Muscle layer of duodenum (tissue), 2 donors: Measurements from ENCODE around the gene SNTA1.
"Not testable (repeated sequence)": the region's sequence is repeated elsewhere in the genome, so short reads cannot be mapped to it uniquely, and the experiment has no call there.

Source experiments
- H3K27ac ChIP-seq: one replicate; pipeline ENCODE4 v1.7.0; 2013; ENCODE audit warnings: mild to moderate bottlenecking, low read length
- H3K27me3 ChIP-seq: one replicate; pipeline ENCODE4 v1.7.0; 2013; ENCODE audit warnings: low read depth, mild to moderate bottlenecking, control low read depth, low read length
- H3K36me3 ChIP-seq, 2 donors: one replicate each; pipeline ENCODE4 v1.7.0; 2013; ENCODE audit warnings: low read length in 2 of 2, control low read depth in 1 of 2, mild to moderate bottlenecking in 1 of 2; ENCODE audit not compliant: insufficient read depth in 2 of 2, control insufficient read depth in 1 of 2
- H3K4me1 ChIP-seq, 2 donors: one replicate each; pipeline ENCODE4 v1.7.0; 2013; ENCODE audit warnings: low read length in 2 of 2, mild to moderate bottlenecking in 2 of 2, control low read depth in 1 of 2, moderate library complexity in 1 of 2; ENCODE audit not compliant: insufficient read depth in 2 of 2, control insufficient read depth in 1 of 2
- H3K4me3 ChIP-seq, 2 donors: one replicate each; pipeline ENCODE4 v1.7.0; 2013; ENCODE audit warnings: low read length in 2 of 2, low read depth in 1 of 2, mild to moderate bottlenecking in 1 of 2
- H3K9me3 ChIP-seq, 2 donors: one replicate each; pipeline ENCODE4 v1.7.0; 2013; ENCODE audit warnings: low read length in 2 of 2, control low read depth in 1 of 2, mild to moderate bottlenecking in 1 of 2; ENCODE audit not compliant: control insufficient read depth in 1 of 2
- donor health status: healthy.

Gene SNTA1

DNA sequence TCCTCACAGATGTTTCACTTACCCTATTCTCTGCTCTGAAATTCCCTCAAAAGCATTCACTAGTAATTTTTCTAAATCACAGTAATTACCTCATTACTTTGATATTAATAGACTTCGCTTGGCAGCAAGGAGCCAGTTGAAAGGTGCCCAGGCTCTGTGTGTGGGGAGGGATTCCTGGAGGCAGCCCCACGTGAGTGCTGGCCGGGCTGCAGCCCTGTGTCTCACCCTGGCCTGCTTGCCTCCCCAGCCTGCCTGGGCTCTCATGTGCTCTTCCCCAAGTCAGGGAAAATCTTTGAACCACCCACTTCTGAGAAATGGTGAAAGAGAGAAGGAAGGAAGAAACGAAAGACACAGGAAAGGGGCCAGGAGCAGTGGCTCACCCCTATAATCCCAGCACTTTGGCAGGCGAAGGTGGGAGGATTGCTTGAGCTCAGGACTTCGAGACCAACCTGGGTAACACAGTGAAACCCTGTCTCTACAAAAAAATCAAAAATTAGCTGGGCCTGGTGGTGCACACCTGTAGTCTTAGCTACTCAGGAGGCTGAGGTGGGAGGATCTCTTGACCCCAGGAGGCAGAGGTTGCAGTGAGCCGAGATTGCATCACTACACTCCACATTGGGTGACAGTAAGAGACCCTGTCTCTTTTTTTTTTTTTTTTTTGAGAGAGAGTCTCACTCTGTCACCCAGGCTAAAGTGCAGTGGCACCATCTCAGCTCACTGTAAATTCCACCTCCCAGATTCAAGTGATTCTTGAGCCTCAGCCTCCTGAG, 20.0 kb upstream of the SNTA1 start:
- Histone ChIP-seq H3K36me3 (no peaks in the 10 kb centered on the region), H3K27me3 (no peaks in the 10 kb centered on the region), H3K9me3 (no peaks in the 10 kb centered on the region), H3K4me1 (peaks cover 0 to 5% of the 10 kb centered on the region in 2 donors), H3K27ac (no peak overlapping the region), H3K4me3 (no peak overlapping the region)

DNA sequence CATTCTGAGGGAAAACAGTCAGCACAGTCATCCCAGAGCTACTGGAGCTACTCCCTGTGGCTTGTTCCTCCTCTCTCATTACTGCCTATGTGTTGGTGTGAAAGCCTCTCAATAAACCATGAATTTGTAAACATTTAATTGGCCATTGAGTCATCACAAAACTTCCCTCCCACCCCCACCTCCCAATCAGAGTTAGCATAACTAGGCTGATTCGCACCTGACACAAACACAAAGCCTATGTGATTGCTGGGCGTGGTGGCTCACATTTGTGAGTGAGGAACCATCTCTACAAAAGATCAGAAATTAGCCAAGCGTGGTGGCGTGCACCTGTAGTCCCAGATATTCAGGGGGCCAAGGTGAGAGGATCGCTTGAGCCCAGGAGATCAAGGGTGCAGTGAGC, 17.1 kb upstream of the SNTA1 start:
- no peak overlapping the region for H3K4me3 ChIP-seq
- H3K9me3 ChIP-seq = no peaks in the 10 kb centered on the region
- H3K36me3 ChIP-seq = no peaks in the 10 kb centered on the region
- H3K27ac ChIP-seq = no peak overlapping the region
- H3K4me1 ChIP-seq = peaks cover 0 to 5% of the 10 kb centered on the region in 2 donors
- H3K27me3 ChIP-seq = no peaks in the 10 kb centered on the region

DNA sequence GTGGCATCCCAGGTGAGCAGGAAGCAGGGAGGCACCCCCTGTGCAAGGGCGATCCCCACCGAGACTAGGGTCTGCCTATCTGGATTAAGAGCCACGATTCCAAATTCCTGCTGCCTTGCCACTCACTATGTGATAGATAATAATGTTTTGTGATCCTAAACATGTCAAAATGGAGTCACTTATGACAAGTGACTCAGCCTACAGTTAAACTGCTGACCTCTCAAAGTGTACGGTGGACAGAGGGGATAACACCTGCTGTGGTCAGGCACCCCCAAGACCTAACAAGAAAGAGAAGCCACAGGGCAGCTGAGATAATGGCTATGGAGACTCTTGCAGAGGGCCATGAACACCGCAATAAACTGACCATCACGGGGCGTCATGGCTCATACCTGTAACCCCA, 16.0 kb upstream of the SNTA1 start:
- H3K4me3 ChIP-seq = no peak overlapping the region
- no peak overlapping the region for H3K27ac ChIP-seq
- no peaks in the 10 kb centered on the region for H3K9me3 ChIP-seq
- H3K36me3 ChIP-seq = no peaks in the 10 kb centered on the region
- H3K27me3 ChIP-seq = no peaks in the 10 kb centered on the region
- peaks cover 0 to 5% of the 10 kb centered on the region in 2 donors for H3K4me1 ChIP-seq

DNA sequence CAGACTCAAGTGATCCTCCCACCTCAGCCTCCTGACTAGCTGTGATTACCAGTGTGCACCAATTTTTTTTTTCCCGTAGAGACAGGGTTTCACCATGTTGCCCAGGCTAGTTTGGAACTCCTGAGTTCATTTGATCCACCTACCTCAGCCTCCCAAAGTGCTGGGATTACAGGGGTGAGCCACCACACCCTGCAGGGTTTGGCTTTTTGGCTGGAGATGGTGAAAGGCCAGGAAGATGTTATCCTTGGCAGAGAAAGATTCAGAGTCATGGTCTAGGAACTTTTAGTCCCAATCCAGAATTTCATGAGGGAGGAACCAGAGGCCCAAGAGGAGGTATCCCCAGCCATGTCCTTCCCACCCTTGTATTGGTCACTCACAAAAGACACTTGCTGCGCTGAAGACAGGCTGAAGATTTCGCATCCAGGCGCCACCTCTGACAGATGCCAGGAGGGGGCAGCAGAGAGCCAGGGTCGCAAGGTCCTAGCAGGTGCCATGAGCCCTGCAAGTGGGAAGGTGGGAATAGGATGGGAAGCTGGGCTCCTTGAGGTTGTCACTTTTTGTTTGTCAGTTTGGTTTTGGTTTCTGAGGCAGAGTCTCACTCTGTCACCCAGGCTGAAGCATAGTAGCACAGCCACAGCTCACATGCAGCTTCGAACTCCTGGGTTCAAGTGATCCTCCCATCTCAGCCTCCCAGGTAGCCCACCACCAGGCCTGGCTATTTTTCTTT, 13.5 kb upstream of the SNTA1 start:
- H3K9me3 ChIP-seq, H3K36me3 ChIP-seq, H3K4me1 ChIP-seq, H3K27me3 ChIP-seq, H3K27ac ChIP-seq, H3K4me3 ChIP-seq: not testable (repeated sequence)

DNA sequence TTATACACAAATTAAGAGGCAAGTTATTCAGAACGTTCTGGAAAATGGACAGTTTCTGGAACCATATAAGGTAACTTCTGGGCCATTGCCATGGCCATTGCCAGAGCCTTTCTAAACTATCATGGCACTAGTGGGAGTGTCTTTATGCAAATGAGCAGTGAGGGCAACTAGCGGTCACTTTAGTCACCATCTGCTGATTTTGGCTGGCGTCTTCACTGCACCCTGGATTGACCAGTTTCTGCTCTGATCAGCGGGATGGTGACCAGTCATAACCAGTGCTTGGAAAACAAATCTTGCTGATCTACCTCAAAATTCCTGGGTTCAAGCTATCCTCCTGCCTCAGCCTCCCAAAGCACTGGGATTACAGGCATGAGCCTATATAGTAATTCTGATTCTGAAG, 7.3 kb upstream of the SNTA1 start:
- Histone ChIP-seq H3K4me1 (no peaks in the 10 kb centered on the region), H3K36me3 (no peaks in the 10 kb centered on the region), H3K27ac (no peak overlapping the region), H3K9me3 (no peaks in the 10 kb centered on the region), H3K27me3 (no peaks in the 10 kb centered on the region), H3K4me3 (no peak overlapping the region)

DNA sequence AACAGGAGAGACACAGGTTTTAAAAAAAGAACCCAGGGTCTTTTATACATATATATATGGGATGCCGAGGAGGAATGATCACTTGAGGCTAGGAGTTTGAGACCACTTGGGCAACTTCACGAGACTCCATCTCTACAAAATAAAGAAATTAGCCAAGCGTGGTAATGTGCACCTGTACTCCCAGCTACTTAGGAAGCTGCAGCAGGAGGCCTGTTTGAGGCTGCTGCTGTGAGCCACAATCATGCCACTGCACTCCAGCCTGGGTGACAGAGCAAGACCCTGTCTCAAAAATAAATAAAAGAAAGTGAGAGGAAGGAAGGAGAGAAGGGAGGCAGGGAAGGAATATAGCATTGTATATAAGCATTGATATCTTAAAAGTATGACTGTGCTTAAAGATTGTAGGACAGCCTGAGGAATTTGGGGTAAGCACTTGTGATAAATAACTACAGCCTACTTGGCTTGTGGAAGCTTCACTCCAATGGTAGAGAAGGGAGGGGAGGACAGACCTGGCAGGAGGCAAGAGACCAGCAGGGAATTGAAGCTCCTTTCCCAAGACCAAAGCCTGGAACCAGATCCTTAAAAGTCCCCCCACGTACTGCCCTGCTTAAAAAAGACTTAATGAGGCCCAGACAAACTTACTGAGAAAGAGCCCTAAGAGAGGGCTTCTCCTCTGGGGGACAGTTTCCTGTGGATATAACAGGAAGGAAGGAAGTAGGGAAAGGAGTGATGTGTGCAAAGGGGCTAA, 2.5 kb upstream of the SNTA1 start:
- no peaks in the 10 kb centered on the region for H3K27me3 ChIP-seq
- H3K36me3 ChIP-seq = no peaks in the 10 kb centered on the region
- peaks cover 0 to 18% of the 10 kb centered on the region in 2 donors for H3K4me1 ChIP-seq
- no peak overlapping the region for H3K27ac ChIP-seq
- no peaks in the 10 kb centered on the region for H3K9me3 ChIP-seq
- H3K4me3 ChIP-seq = no peak overlapping the region

DNA sequence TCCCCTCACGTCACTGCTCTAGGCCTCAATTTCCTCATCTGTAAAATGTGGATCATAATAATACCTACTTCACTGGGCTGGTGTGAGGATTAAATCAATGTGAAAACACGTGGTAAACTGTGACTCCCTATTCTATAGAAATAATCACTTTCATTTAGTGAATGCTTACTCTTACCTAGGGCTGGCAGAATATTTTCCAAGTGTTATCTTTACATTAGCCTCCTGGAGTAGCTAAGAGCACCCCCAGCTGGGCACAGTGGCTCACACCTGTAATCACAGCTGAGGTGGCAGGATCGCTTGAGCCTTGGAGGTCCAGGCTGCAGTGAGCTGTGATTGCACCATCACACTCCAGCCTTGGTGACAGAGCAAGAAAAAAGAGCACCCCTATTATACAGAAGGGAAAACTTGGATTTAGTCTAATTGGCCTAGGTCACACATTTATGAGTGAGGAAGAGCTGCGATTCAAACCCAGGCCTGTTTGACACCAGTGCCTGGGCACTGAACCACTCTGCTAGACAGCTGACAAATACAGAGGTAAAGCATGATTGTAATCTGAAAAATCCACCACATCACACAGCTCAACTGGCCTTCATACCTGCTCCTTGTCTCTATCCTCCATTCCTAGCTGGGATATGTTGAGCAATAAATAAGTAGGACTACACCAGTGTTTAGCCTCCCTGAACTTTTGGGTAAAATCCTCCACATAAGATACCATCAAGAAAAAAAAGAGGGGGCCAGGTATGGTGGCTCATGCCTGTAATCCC, 1.4 kb upstream of the SNTA1 start:
- H3K9me3 ChIP-seq = no peaks in the 10 kb centered on the region
- no peaks in the 10 kb centered on the region for H3K27me3 ChIP-seq
- peak overlapping the region; percentile 70 to 87 for H3K4me3 ChIP-seq
- H3K36me3 ChIP-seq = no peaks in the 10 kb centered on the region
- no peak overlapping the region for H3K27ac ChIP-seq
- H3K4me1 ChIP-seq = peaks cover 0 to 18% of the 10 kb centered on the region in 2 donors

DNA sequence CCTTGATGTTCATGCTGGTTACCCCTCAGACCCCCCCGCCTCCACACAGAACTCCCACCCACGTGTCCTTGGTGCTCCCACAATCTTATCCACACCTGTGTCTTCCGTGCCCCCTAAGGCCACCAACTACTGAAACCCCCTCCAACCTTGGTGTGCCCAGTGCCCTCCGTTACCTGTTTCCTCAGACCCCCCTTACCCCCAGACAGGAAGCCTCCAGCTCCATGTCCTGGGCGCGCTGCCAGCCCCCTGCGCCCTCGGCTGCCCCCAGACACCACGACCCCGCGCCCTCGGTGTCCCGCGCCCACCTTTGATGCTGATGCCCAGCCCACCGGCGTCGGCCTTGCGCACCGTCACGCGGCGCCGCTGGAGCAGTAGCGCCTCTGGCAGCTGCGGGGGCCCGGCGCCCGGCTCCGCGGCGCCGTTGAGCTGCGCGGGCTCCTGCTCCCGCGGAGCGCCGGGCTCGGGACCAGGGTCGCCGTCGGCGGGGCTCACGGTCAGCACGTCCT, 504 bp downstream of the SNTA1 start:
- H3K9me3 ChIP-seq = no peaks in the 10 kb centered on the region
- no peak overlapping the region for H3K27ac ChIP-seq
- H3K36me3 ChIP-seq = no peaks in the 10 kb centered on the region
- H3K27me3 ChIP-seq = no peaks in the 10 kb centered on the region
- H3K4me3 ChIP-seq = peak overlapping the region; percentile 55 to 87
- H3K4me1 ChIP-seq = peaks cover 0 to 18% of the 10 kb centered on the region in 2 donors

DNA sequence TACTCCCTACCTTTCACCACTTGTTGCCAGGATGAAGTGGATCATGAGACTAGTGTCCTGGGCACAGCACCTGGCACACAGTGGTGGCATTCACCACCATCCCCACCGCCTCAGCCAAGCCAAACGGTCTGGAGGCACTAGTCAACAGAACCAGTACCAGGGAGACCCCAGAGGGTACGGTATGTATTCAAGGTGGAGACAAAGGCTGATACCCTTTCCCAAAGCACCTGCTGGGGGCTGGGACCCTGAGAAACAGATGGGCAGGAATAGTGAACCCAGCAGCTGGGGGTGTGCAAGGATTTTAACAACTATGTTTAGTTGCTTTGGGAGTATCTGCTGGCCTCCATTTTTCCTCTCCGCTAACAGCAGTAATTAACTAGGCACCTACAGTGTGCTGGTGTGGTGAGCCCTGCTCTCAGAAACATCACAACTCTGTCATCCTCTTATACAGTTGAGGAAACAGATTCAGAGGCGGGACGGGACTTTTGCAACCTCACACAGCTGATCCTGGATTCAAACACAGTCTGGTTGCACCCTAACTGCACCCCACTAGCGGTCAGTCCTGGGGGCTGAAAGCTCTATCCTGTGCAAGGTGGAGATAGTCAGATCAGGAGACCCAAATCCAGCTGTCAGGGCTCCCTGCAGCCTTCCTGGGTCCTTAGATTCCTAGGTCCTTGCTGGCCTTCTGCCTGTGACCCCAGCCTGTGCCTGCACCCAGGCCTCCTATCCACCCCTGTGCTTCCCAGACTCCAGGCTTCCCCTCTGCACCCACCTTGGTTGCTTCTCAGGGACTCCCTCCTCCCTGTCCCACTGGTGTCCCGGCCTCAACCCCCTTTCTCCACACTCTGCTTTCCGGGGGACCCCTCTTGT, 1.2 kb downstream of the SNTA1 start:
- H3K27ac ChIP-seq = peak overlapping the region; percentile 11
- no peaks in the 10 kb centered on the region for H3K36me3 ChIP-seq
- no peaks in the 10 kb centered on the region for H3K27me3 ChIP-seq
- no peaks in the 10 kb centered on the region for H3K9me3 ChIP-seq
- H3K4me1 ChIP-seq = peaks cover 0 to 23% of the 10 kb centered on the region in 2 donors
- peak overlapping the region; percentile 55 to 87 for H3K4me3 ChIP-seq
